Fibroblast of lung (primary cell): ENCODE measurements around the gene DDX27. TPM values are rescaled to one million over a fixed set of nuclear protein-coding genes. Genes with fewer than 3 reads are reported as not detected.

Experiments
- DNase-seq, 2 donors: peaks; one replicate each; pipeline versions ENCODE4 v3.0.0 to v3.0.0-alpha.2; 2010; ENCODE audit warnings: low read depth in 2 of 2
- H2AFZ ChIP-seq: 2 replicates; pipeline ENCODE4 v1.5.1; 2012; ENCODE audit warnings: low read length, control low read depth, inconsistent platforms
- H3K27ac ChIP-seq: 2 replicates; pipeline ENCODE4 v1.5.1; 2011; ENCODE audit warnings: low read length, control low read depth; ENCODE audit not compliant: insufficient read depth
- H3K27me3 ChIP-seq: 2 replicates; pipeline ENCODE4 v1.5.1; 2011; ENCODE audit warnings: mild to moderate bottlenecking, low read length; ENCODE audit not compliant: control insufficient read depth, insufficient read depth
- H3K36me3 ChIP-seq: 2 replicates; pipeline ENCODE4 v1.5.1; 2011; ENCODE audit warnings: low read length; ENCODE audit not compliant: control insufficient read depth, insufficient read depth
- H3K4me1 ChIP-seq: 2 replicates; pipeline ENCODE4 v1.5.1; 2011; ENCODE audit warnings: low read length; ENCODE audit not compliant: control insufficient read depth, insufficient read depth; ENCODE audit errors: extremely low read depth
- H3K4me2 ChIP-seq: 2 replicates; pipeline ENCODE4 v1.5.1; 2011; ENCODE audit warnings: low read length, control low read depth; ENCODE audit not compliant: insufficient read depth; ENCODE audit errors: extremely low read depth
- H3K4me3 ChIP-seq, 4 experiments: fragments of 200-600 bp in 1 of 4; sonication (generic) in 1 of 4; replicated peaks in 1 of 4; 2 replicates each; pipeline ENCODE4 v1.5.1; 2011 to 2016; ENCODE audit warnings: low read length in 4 of 4, low read depth in 3 of 4, mild to moderate bottlenecking in 3 of 4, control low read depth in 2 of 4, inconsistent platforms in 1 of 4, mixed read lengths in 1 of 4; ENCODE audit not compliant: insufficient read depth in 1 of 4; ENCODE audit errors: control extremely low read depth in 1 of 4
- H3K79me2 ChIP-seq: 2 replicates; pipeline ENCODE4 v1.5.1; 2012; ENCODE audit warnings: mild to moderate bottlenecking, low read length, inconsistent platforms; ENCODE audit not compliant: control insufficient read depth, insufficient read depth
- H3K9ac ChIP-seq: 2 replicates; pipeline ENCODE4 v1.5.1; 2011; ENCODE audit warnings: mild to moderate bottlenecking, low read length, control low read depth; ENCODE audit not compliant: insufficient read depth
- H3K9me3 ChIP-seq: 2 replicates; pipeline ENCODE4 v1.5.1; 2012; ENCODE audit warnings: low read depth, low read length; ENCODE audit not compliant: control insufficient read depth, insufficient read depth
- H4K20me1 ChIP-seq: 2 replicates; pipeline ENCODE4 v1.5.1; 2011; ENCODE audit warnings: low read length; ENCODE audit not compliant: control insufficient read depth, insufficient read depth; ENCODE audit errors: extremely low read depth
- CTCF ChIP-seq, 2 donors: IDR thresholded peaks in 1 of 2; conservative IDR thresholded peaks in 1 of 2; 1 replicate in 1 of 2; 2 replicates in 1 of 2; pipeline ENCODE4 v1.5.1; 2011 to 2012; ENCODE audit warnings: low read length in 2 of 2, control low read depth in 1 of 2, inconsistent platforms in 1 of 2, low read depth in 1 of 2, mild to moderate bottlenecking in 1 of 2
- EZH2 ChIP-seq: IDR thresholded peaks from 2 replicates; pipeline ENCODE4 v1.5.1; 2012; ENCODE audit warnings: low read length, control low read depth, mild to moderate bottlenecking; ENCODE audit errors: missing control alignments
- polyA plus RNA-seq, 2 donors: library from polyadenylated mRNA; depleted of rRNA in 1 of 2; stranded (reverse) in 1 of 2; unstranded in 1 of 2; fragments of >200 nt; gene quantifications; 2 replicates each; pipeline ENCODE4 v1.2.1, GENCODE V29; 2011 to 2012; ENCODE audit warnings: missing spikeins in 1 of 2
- total RNA-seq: library from RNA; depleted of rRNA; stranded (reverse); fragments of >200 nt; gene quantifications from 2 replicates; pipeline ENCODE4 v1.2.1, GENCODE V29; 2014

The DDX27 gene
- total and polyA plus RNA-seq, 2 donors (not counting 1 experiment from before 2014, with no cell fraction given) = 24.7 to 32.5 TPM

- Histone ChIP-seq H3K27me3 (no peaks in the 10 kb centered on the region), H3K4me3 (no peak overlapping the region), H3K4me2 (no peak overlapping the region), H4K20me1 (no peaks in the 10 kb centered on the region), H3K79me2 (peaks cover 33% of the 10 kb centered on the region), H3K9me3 (no peaks in the 10 kb centered on the region), H3K4me1 (peaks cover 3% of the 10 kb centered on the region), H3K9ac (no peak overlapping the region), H3K27ac (no peak overlapping the region), H2AFZ (no peak overlapping the region), H3K36me3 (no peaks in the 10 kb centered on the region)
- TF ChIP-seq CTCF (conservative IDR thresholded peaks at IDR 0.05 in 1 of 2, IDR thresholded peaks at IDR 0.05 in 1 of 2; ENCODE audit: low read depth in 1 of 2, low read length in 2 of 2) (no peak), EZH2 (no peak)
- no peak for DNase-seq
These were observed 47.3 kb upstream of the DDX27 start for GRCh38 chr20:49171909-49172308.

- H2AFZ ChIP-seq = no peak overlapping the region
- H3K9me3 ChIP-seq = no peaks in the 10 kb centered on the region
- peaks cover 33% of the 10 kb centered on the region for H3K79me2 ChIP-seq
- no peaks in the 10 kb centered on the region for H4K20me1 ChIP-seq
- H3K27ac ChIP-seq = no peak overlapping the region
- no peaks in the 10 kb centered on the region for H3K36me3 ChIP-seq
- no peak overlapping the region for H3K9ac ChIP-seq
- no peaks in the 10 kb centered on the region for H3K27me3 ChIP-seq
- TF ChIP-seq CTCF (conservative IDR thresholded peaks at IDR 0.05 in 1 of 2, IDR thresholded peaks at IDR 0.05 in 1 of 2; ENCODE audit: low read depth in 1 of 2, low read length in 2 of 2) (no peak), EZH2 (no peak)
- no peak overlapping the region for H3K4me2 ChIP-seq
- no peak overlapping the region for H3K4me3 ChIP-seq
- DNase-seq = no peak
- H3K4me1 ChIP-seq = peaks cover 3% of the 10 kb centered on the region
These were observed 46.8 kb upstream of the DDX27 start for GRCh38 chr20:49172413-49172812.

- no peak overlapping the region for H3K4me3 ChIP-seq
- H3K4me1 ChIP-seq = no peaks in the 10 kb centered on the region
- H3K27me3 ChIP-seq = no peaks in the 10 kb centered on the region
- no peak for DNase-seq
- no peaks in the 10 kb centered on the region for H3K9me3 ChIP-seq
- H3K4me2 ChIP-seq = no peak overlapping the region
- no peak overlapping the region for H3K27ac ChIP-seq
- no peak for TF ChIP-seq EZH2
- TF ChIP-seq CTCF (conservative IDR thresholded peaks at IDR 0.05 in 1 of 2, IDR thresholded peaks at IDR 0.05 in 1 of 2; ENCODE audit: low read depth in 1 of 2, low read length in 2 of 2) = no peak
- peaks cover 41% of the 10 kb centered on the region for H3K79me2 ChIP-seq
- H2AFZ ChIP-seq = no peak overlapping the region
- H3K36me3 ChIP-seq = no peaks in the 10 kb centered on the region
- no peaks in the 10 kb centered on the region for H4K20me1 ChIP-seq
- H3K9ac ChIP-seq = no peak overlapping the region
These were observed 45.0 kb upstream of the DDX27 start for GRCh38 chr20:49174183-49174582.
